ENCODE measurements around the gene LTBP3. TPM values are rescaled to one million over a fixed set of nuclear protein-coding genes. Genes with fewer than 3 reads are reported as not detected.

The LTBP3 gene
- total RNA-seq, 1 donor from 2014 or later = 17.5 TPM

- no peak for DNase-seq (ENCODE audit: low spot score in 2 of 2)
- no peak for FAIRE-seq
These were observed 28.1 kb upstream of the LTBP3 start for GRCh38 chr11:65586247-65586630.

- DNase-seq (ENCODE audit: low spot score in 2 of 2) = no peak
- FAIRE-seq = no peak
These were observed 27.5 kb upstream of the LTBP3 start for GRCh38 chr11:65585396-65586246.

GRCh38 chr11:65584723-65585171, 26.6 kb upstream of the LTBP3 start:
- FAIRE-seq = no peak

DNA sequence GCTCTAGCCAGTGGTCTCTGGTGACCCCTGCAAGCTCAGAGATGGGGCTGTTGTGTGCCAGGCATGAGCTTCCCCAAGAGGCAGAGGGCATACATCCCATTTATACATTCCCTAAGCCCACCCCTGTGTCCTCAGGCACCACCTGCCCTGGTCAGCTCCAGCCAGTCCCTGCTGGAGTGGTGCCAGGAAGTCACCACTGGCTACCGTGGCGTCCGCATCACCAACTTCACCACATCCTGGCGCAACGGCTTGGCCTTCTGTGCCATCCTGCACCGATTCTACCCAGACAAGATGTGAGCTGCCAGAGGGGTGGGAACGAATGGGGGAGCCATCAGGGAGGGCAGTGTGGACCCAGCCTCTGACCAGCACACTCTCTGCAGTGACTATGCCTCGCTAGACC, 25.9 kb upstream of the LTBP3 start:
- FAIRE-seq = no peak
- no peak for DNase-seq (ENCODE audit: low spot score in 2 of 2)

More at GRCh38 chr11:65584723-65585171, 26.6 kb upstream of the LTBP3 start:
- DNase-seq (ENCODE audit: low spot score in 2 of 2) = no peak

DNA sequence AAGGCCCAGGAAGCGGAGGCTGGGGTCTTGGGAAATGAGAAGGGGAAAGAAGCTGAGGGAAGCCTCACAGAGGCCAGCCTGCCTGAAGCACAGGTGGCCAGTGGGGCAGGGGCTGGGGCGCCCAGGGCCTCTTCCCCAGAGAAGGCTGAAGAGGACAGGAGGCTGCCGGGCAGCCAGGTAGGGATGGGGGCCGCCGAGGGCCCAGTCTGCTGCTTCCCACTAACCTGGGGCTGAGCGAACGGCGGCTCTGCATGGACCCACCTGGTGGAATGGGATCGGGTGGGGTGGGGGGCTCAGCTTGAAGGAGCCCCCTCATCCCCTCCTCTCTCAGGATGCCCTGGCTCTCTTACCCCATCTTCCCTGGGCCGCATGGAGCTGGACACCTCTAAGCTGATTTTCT, 25.4 kb upstream of the LTBP3 start:
- FAIRE-seq (no peak), DNase-seq (ENCODE audit: low spot score in 2 of 2) (no peak)

DNA sequence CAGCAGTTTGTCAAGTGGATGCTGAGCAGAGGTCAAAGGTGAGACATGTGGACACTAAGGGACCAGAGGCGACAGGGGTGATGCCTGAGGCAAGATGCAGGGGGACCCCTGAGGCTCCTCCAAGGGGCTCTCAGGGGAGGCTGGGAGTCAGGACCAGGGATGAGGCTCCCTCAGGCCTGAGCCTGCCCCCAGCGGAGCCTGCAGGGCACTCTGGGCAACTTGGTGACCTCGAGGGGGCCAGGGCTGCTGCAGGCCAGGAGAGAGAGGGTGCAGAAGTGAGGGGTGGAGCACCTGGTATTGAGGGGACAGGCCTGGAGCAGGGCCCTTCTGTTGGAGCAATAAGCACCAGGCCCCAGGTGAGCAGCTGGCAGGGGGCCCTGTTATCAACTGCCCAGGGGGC, 23.8 kb upstream of the LTBP3 start:
- DNase-seq (ENCODE audit: low spot score in 2 of 2) (no peak), FAIRE-seq (no peak)

- FAIRE-seq = no peak
- no peak for DNase-seq (ENCODE audit: low spot score in 2 of 2)
These were observed 22.6 kb upstream of the LTBP3 start for GRCh38 chr11:65580756-65581155.

GRCh38 chr11:65580031-65580692, 22.0 kb upstream of the LTBP3 start:
- DNase-seq (ENCODE audit: low spot score in 2 of 2) (no peak), FAIRE-seq (no peak)

DNA sequence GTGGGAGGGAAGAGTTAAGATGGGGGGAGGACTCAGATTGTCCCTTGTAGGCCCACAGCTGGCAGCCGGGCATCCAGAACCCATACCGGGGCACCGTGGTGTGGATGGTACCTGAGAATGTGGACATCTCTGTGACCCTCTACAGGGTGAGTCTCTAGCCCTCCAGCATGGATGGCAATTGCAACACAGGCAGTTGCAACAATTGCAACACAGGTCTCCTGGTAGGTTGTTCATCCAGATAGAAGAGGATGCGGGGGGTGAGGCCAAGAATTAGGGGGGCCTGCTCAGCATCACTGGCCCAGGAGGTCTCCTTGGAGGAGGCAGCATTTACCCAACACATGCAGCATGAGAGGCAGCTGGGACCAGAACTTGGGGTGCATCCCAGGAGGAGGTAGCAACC, 21.1 kb upstream of the LTBP3 start:
- DNase-seq (ENCODE audit: low spot score in 2 of 2) = no peak
- FAIRE-seq = no peak

DNA sequence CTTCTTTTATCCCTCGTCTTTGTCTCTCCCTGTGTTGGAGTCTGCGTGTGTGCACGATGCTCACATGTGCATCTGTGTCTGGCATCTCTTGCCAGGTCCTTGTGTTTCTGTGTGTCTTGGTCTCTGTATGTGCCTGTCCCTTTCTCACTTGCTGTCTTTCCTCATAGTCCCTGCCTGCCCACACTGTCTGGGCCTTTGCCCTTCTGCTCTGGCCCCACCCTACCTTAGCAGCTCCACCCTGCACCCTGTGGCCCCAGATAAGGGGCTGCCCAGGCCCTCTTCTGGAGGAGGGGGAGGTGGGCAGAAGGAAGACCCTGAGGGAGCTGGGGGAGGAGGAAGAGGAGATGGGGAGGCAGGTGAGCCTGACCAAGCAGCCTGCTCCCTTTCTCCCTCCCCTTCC, 20.5 kb upstream of the LTBP3 start:
- no peak for DNase-seq (ENCODE audit: low spot score in 2 of 2)
- FAIRE-seq = no peak

GRCh38 chr11:65578134-65578533, 20.0 kb upstream of the LTBP3 start:
- FAIRE-seq = no peak

DNA sequence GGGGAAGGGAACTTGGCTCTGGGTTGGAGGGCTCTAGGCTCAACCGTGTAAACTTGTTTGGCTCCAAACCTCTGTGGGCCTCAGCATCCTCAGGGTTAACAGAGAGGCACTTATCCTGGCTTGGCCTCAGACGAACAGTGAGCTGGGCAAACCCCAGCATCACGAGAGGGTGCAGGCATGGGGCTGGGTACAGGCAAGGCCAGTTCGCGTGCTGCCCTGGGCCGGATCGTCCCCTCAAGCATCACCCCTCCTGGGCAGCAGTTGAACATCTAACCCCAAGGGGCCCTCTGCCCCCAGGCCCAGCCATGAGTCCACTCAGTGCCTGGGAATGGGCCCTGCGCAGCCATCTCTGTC, 19.6 kb upstream of the LTBP3 start:
- no peak for FAIRE-seq
- no peak for DNase-seq (ENCODE audit: low spot score in 2 of 2)

More at GRCh38 chr11:65578134-65578533, 20.0 kb upstream of the LTBP3 start:
- no peak for DNase-seq (ENCODE audit: low spot score in 2 of 2)

DNA sequence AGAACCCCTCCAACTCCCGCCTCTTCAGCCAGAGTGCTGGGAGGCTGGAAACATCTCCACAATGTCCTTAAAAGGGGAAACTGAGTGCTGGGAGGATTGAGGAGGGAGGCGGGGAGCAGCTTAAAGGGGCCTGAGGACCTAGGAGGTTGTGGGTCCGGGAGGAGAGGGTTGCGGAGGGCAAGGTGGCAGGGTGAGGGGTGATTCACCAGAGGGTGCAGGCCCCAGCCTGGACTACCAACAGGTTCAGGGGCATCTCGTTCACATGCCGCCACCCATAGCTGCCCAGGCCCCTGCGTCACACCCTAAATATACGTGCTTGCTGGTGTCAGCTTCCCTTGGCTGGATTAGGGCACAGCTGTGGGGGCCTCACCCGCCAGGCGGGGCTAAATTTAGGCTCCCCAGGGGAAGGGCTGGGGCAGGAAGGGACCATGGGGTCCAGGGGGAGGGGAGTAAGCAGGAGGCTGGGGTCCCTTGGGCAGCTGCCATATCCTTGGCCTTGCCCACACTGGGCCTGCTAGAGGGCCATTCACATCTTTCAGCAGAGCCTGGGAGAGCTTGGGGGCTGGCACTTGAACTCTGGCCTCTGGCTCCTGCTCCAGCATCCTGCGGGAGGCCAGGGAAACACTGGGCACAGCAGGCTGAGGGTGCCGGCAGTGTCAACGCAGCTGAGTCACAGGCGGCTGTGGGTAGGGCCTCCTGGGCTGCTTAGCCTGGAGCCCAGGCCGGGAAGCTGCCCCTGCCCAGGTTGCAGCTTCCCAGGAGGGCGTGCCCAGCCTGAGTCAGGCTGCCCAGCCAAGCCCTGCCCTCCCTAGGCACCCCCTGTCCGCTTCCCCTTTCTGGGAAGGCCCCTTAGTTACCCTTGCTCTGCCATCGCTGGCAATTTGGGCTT, 19.0 kb upstream of the LTBP3 start:
- FAIRE-seq = no peak
- peak in 1 of 2 donors; percentile 70 for DNase-seq (ENCODE audit: low spot score in 2 of 2)

GRCh38 chr11:65576232-65576866, 18.2 kb upstream of the LTBP3 start:
- DNase-seq (ENCODE audit: low spot score in 2 of 2) (no peak), FAIRE-seq (no peak)

GRCh38 chr11:65575568-65576231, 17.5 kb upstream of the LTBP3 start, which contains the start of gene EHBP1L1:
Gene EHBP1L1, plus strand, starts transcription at chr11:65576053. Its CDS starts 250 bp downstream, at chr11:65576303.
- DNase-seq (ENCODE audit: low spot score in 2 of 2) (peak; percentile 82 to 83), FAIRE-seq (no peak)

DNA sequence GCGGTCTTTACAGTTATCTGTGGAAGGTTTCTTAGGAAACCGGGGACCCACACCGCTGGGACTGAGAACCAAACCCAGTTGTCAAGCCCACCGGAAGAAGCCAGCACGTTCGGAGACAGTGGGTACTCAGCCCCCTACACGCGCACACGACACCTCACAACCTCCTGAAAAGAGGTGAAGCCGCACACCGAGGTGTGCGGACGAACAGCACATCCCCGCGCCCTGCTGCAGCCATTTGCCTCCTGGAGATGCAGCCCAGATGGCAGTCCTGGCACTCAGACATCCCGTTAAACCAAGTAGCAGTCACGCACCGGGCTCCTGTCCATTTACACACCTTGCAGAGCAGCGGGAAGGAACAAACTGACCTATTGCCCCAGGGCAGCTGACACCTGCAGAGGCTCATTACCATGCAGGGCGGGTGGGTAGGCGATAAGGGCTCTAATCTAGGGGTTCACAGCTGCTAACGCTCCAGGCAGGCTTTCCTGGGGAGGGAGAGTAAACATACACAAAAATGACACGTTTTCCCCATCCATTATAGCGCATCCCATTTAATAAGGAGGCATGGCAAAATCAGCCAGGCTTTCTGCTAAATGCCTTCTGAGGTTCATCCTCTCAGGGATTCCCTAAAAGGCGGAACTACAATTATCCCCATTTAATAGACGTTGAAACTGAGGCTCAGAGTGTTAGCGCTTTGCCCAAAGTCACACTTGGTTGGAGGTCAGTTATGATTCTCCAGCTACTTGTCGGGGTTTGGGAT, 16.8 kb upstream of the LTBP3 start:
- FAIRE-seq (no peak), DNase-seq (ENCODE audit: low spot score in 2 of 2) (no peak)

GRCh38 chr11:65574109-65574810, 16.1 kb upstream of the LTBP3 start:
- DNase-seq (ENCODE audit: low spot score in 2 of 2) (peak; percentile 94 to 96), FAIRE-seq (no peak)

- FAIRE-seq = no peak
- no peak for DNase-seq (ENCODE audit: low spot score in 2 of 2)
These were observed 15.4 kb upstream of the LTBP3 start for GRCh38 chr11:65573391-65574079.
